ENCODE results near the gene IL15.
"Not testable (repeated sequence)": the region's sequence is repeated elsewhere in the genome, so short reads cannot be mapped to it uniquely, and the experiment has no call there.

The IL15 gene

GRCh38 chr4:141636082-141636770 is at the start of gene IL15:
TSS of gene IL15 (plus strand) at chr4:141636583. CDS start at chr4:141719465, 82,882 bp downstream.
- TF ChIP-seq ZFX (IDR thresholded peaks at IDR 0.05) (no peak), CTCF (conservative IDR thresholded peaks at IDR 0.05) (no peak)

GRCh38 chr4:141587897-141588296 is 48.5 kb upstream of the IL15 start:
- no peak for TF ChIP-seq ZFX (IDR thresholded peaks at IDR 0.05)
- TF ChIP-seq CTCF (conservative IDR thresholded peaks at IDR 0.05): no peak
- H3K27ac ChIP-seq: no peak overlapping the region

More at GRCh38 chr4:141636082-141636770, at the start of gene IL15:
- no peak within 1 kb of the TSS; the same call in 1 of the 2 replicates for H3K27ac ChIP-seq

- TF ChIP-seq CTCF (conservative IDR thresholded peaks at IDR 0.05) (no peak), ZFX (IDR thresholded peaks at IDR 0.05) (no peak)
- H3K27ac ChIP-seq: no peak overlapping the region
These were observed 40.9 kb upstream of the IL15 start for GRCh38 chr4:141595531-141595930.

GRCh38 chr4:141599853-141600252 is 36.5 kb upstream of the IL15 start:
- TF ChIP-seq ZFX (IDR thresholded peaks at IDR 0.05): no peak
- no peak for TF ChIP-seq CTCF (conservative IDR thresholded peaks at IDR 0.05)
- no peak overlapping the region for H3K27ac ChIP-seq

- H3K27ac ChIP-seq: not testable (repeated sequence)
These were observed 31.7 kb upstream of the IL15 start for GRCh38 chr4:141604683-141605082.

- no peak for TF ChIP-seq CTCF (conservative IDR thresholded peaks at IDR 0.05)
- no peak for TF ChIP-seq ZFX (IDR thresholded peaks at IDR 0.05)
- H3K27ac ChIP-seq: no peak overlapping the region
These were observed 30.9 kb upstream of the IL15 start for GRCh38 chr4:141605425-141605856.

GRCh38 chr4:141609243-141609642 is 27.1 kb upstream of the IL15 start:
- TF ChIP-seq ZFX (IDR thresholded peaks at IDR 0.05) (no peak), CTCF (conservative IDR thresholded peaks at IDR 0.05) (no peak)
- no peak overlapping the region for H3K27ac ChIP-seq

- H3K27ac ChIP-seq: no peak overlapping the region
- TF ChIP-seq CTCF (conservative IDR thresholded peaks at IDR 0.05) (no peak), ZFX (IDR thresholded peaks at IDR 0.05) (no peak)
These were observed 26.0 kb upstream of the IL15 start for GRCh38 chr4:141610365-141610764.

Measured in C4-2B (cell line).